Heart left ventricle (tissue), 13 donors: ENCODE data around the gene FAM120C.

Experiments
- POLR2A ChIP-seq, 2 donors: fragments of 450-650 bp; IDR thresholded peaks; one replicate each; pipeline ENCODE4 v1.6.1; 2017; ENCODE audit warnings: antibody characterized with exemption in 2 of 2, mild to moderate bottlenecking in 2 of 2, moderate library complexity in 2 of 2
- TF ChIP-seq, protein P1 (sequence below), 12 donors: fragments of 200-600 bp; sonication (generic) in 4 of 12; IDR thresholded peaks; one replicate each; pipeline versions ENCODE4 v1.5.0 to v1.8.0; 2018 to 2022; ENCODE audit warnings: antibody characterized with exemption in 12 of 12, mild to moderate bottlenecking in 5 of 12
- donor health status: ischemic (EF 13 %, LVEDD 7.1; RV severe dilation, severe dysfunction).
- donor health status: DM: no; HTN: yes; CAD: no.
- donor health status: DM: no; HTN: no; CAD: no.
- donor health status: ischemic (EF 25% LVEDD 6.9; RV normal size, moderate dysfunction).
- donor health status: ischemic (EF 25% LVEDD 5.7; RV mildly dilated, moderate dysfunction).
- donor health status: ischemic (EF 35%, LVEDD 5.7; RV mildly dilated, moderate dysfunction).
- donor health status: nonischemic (EF 11% LVEDD 7.7; RV severe dilation, severe dysfunction).
- donor health status: DM: yes; HTN: yes; CAD: no.
- donor health status: PGD.
- donor health status: ischemic (EF 29% LVEDD 5.4; RV normal size, mild dysfunction).
- donor health status: nonischemic (EF 23%, LVEDD 6.1; RV moderate dilation, normal function).

GRCh38 chrX:54049801-54050200 is 133.3 kb downstream of the FAM120C start:
- TF ChIP-seq, protein P1, sequence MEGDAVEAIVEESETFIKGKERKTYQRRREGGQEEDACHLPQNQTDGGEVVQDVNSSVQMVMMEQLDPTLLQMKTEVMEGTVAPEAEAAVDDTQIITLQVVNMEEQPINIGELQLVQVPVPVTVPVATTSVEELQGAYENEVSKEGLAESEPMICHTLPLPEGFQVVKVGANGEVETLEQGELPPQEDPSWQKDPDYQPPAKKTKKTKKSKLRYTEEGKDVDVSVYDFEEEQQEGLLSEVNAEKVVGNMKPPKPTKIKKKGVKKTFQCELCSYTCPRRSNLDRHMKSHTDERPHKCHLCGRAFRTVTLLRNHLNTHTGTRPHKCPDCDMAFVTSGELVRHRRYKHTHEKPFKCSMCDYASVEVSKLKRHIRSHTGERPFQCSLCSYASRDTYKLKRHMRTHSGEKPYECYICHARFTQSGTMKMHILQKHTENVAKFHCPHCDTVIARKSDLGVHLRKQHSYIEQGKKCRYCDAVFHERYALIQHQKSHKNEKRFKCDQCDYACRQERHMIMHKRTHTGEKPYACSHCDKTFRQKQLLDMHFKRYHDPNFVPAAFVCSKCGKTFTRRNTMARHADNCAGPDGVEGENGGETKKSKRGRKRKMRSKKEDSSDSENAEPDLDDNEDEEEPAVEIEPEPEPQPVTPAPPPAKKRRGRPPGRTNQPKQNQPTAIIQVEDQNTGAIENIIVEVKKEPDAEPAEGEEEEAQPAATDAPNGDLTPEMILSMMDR (IDR thresholded peaks at IDR 0.05) = no peak
- TF ChIP-seq POLR2A (IDR thresholded peaks at IDR 0.05) = no peak
